Loucy (cell line): ENCODE measurements around the gene PARVB.

Experiments
- H2AFZ ChIP-seq: fragments of 200-600 bp; sonication (generic); 2 replicates; pipeline ENCODE4 v1.6.0; 2016; ENCODE audit warnings: antibody characterized with exemption, mild to moderate bottlenecking, low read length, moderate library complexity
- H3F3A ChIP-seq: fragments of 200-600 bp; 2 replicates; pipeline ENCODE4 v1.6.0; 2016; ENCODE audit warnings: antibody characterized with exemption, low read depth, mild to moderate bottlenecking
- H3K27me3 ChIP-seq: fragments of 200-600 bp; sonication (generic); 2 replicates; pipeline ENCODE4 v1.6.1; 2014; ENCODE audit warnings: low read length, mild to moderate bottlenecking; ENCODE audit not compliant: insufficient read depth, poor library complexity, severe bottlenecking
- H3K36me3 ChIP-seq: fragments of 200-600 bp; sonication (generic); 2 replicates; pipeline ENCODE4 v1.6.1; 2016; ENCODE audit warnings: low read length; ENCODE audit not compliant: insufficient read depth
- H3K4me1 ChIP-seq: fragments of 200-600 bp; sonication (generic); 2 replicates; pipeline ENCODE4 v1.5.1; 2014; ENCODE audit warnings: low read length, mild to moderate bottlenecking; ENCODE audit not compliant: insufficient read depth, poor library complexity, severe bottlenecking
- H3K4me2 ChIP-seq: fragments of 200-600 bp; sonication (generic); 2 replicates; pipeline ENCODE4 v1.6.0; 2014; ENCODE audit warnings: antibody characterized with exemption, low read length, low read depth, mild to moderate bottlenecking; ENCODE audit not compliant: poor library complexity, severe bottlenecking
- H3K4me3 ChIP-seq: fragments of 200-600 bp; sonication (generic); 2 replicates; pipeline ENCODE4 v1.5.1; 2014; ENCODE audit warnings: low read length, mild to moderate bottlenecking, mixed read lengths; ENCODE audit not compliant: poor library complexity, severe bottlenecking
- H3K79me2 ChIP-seq: fragments of 200-600 bp; sonication (generic); 2 replicates; pipeline ENCODE4 v1.6.1; 2014; ENCODE audit warnings: low read length; ENCODE audit not compliant: insufficient read depth
- H3K9ac ChIP-seq: fragments of 200-600 bp; sonication (generic); 2 replicates; pipeline ENCODE4 v1.6.0; 2014; ENCODE audit warnings: mild to moderate bottlenecking, low read depth, low read length, moderate library complexity; ENCODE audit not compliant: poor library complexity, severe bottlenecking
- H3K9me2 ChIP-seq: fragments of 200-600 bp; sonication (generic); replicated peaks from 2 replicates; pipeline ENCODE4 v1.6.1; 2016; ENCODE audit warnings: low read depth, low read length, mixed read lengths
- H3K9me3 ChIP-seq: fragments of 200-600 bp; sonication (generic); 2 replicates; pipeline ENCODE4 v1.6.1; 2014; ENCODE audit warnings: mild to moderate bottlenecking, antibody characterized with exemption, low read length, low read depth; ENCODE audit not compliant: insufficient read depth
- H4K20me1 ChIP-seq: fragments of 200-600 bp; sonication (generic); 2 replicates; pipeline ENCODE4 v1.6.0; 2014; ENCODE audit warnings: antibody characterized with exemption, low read length, mild to moderate bottlenecking; ENCODE audit not compliant: insufficient read depth, poor library complexity, severe bottlenecking
- EZH2phosphoT487 ChIP-seq: fragments of 200-600 bp; IDR thresholded peaks from 2 replicates; pipeline ENCODE4 v1.6.1; 2018; ENCODE audit warnings: antibody characterized with exemption, mild to moderate bottlenecking, moderate library complexity, borderline replicate concordance
- TF ChIP-seq, protein P1 (sequence below): fragments of 200-600 bp; sonication (generic); conservative IDR thresholded peaks from 2 replicates; pipeline ENCODE4 v1.5.1; 2014; ENCODE audit warnings: mild to moderate bottlenecking, antibody characterized with exemption, low read length

PARVB gene

GRCh38 chr22:44074337-44074984, 50.4 kb downstream of the PARVB start:
- no peaks in the 10 kb centered on the region for H3F3A ChIP-seq

DNA sequence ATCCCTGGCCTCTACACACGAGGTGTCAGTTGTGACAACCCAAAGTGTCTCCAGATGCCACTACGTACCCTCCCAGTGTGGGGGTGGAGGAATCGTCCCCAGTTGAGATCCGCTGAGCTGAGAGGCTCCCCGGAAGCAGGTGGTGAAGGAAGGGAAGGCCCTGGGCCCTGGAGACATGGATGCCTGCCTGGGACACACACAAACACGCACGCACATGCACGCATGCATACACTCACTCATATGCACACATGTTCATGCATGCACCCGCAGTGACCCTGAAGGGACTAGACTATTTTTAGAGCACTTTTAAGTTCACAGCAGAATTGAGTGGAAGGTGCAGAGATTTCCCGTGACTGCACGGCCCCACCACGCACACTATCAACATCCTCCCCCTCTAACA, 50.9 kb downstream of the PARVB start:
- Histone ChIP-seq H3K79me2 (no peaks in the 10 kb centered on the region), H3K9me2 (no peaks in the 10 kb centered on the region), H3K9me3 (no peaks in the 10 kb centered on the region), H3K9ac (no peak overlapping the region), H3K27me3 (no peaks in the 10 kb centered on the region), H3K4me2 (no peak overlapping the region), H3K36me3 (no peaks in the 10 kb centered on the region), H2AFZ (no peak overlapping the region), H3K4me1 (no peaks in the 10 kb centered on the region), H3K4me3 (no peak overlapping the region), H4K20me1 (no peaks in the 10 kb centered on the region), H3F3A (no peaks in the 10 kb centered on the region)
- TF ChIP-seq, protein P1, sequence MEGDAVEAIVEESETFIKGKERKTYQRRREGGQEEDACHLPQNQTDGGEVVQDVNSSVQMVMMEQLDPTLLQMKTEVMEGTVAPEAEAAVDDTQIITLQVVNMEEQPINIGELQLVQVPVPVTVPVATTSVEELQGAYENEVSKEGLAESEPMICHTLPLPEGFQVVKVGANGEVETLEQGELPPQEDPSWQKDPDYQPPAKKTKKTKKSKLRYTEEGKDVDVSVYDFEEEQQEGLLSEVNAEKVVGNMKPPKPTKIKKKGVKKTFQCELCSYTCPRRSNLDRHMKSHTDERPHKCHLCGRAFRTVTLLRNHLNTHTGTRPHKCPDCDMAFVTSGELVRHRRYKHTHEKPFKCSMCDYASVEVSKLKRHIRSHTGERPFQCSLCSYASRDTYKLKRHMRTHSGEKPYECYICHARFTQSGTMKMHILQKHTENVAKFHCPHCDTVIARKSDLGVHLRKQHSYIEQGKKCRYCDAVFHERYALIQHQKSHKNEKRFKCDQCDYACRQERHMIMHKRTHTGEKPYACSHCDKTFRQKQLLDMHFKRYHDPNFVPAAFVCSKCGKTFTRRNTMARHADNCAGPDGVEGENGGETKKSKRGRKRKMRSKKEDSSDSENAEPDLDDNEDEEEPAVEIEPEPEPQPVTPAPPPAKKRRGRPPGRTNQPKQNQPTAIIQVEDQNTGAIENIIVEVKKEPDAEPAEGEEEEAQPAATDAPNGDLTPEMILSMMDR, result no peak
- no peak for TF ChIP-seq EZH2phosphoT487

More at GRCh38 chr22:44074337-44074984, 50.4 kb downstream of the PARVB start:
- Histone ChIP-seq H3K4me1 (no peaks in the 10 kb centered on the region), H3K9me2 (no peaks in the 10 kb centered on the region), H3K79me2 (no peaks in the 10 kb centered on the region), H4K20me1 (no peaks in the 10 kb centered on the region), H3K27me3 (no peaks in the 10 kb centered on the region), H3K36me3 (no peaks in the 10 kb centered on the region), H2AFZ (no peak overlapping the region), H3K9ac (no peak overlapping the region), H3K4me3 (no peak overlapping the region), H3K9me3 (no peaks in the 10 kb centered on the region), H3K4me2 (no peak overlapping the region)
- no peak for TF ChIP-seq EZH2phosphoT487
- TF ChIP-seq, protein P1, result no peak

- Histone ChIP-seq H3K9ac (no peak overlapping the region), H2AFZ (no peak overlapping the region), H3K4me1 (no peaks in the 10 kb centered on the region), H3K79me2 (no peaks in the 10 kb centered on the region), H3K9me3 (no peaks in the 10 kb centered on the region), H3K9me2 (no peaks in the 10 kb centered on the region), H3K4me2 (no peak overlapping the region), H3K36me3 (no peaks in the 10 kb centered on the region), H4K20me1 (no peaks in the 10 kb centered on the region), H3F3A (no peaks in the 10 kb centered on the region), H3K4me3 (no peak overlapping the region), H3K27me3 (no peaks in the 10 kb centered on the region)
- TF ChIP-seq, protein P1, result no peak
- no peak for TF ChIP-seq EZH2phosphoT487
Observed at GRCh38 chr22:44075670-44076069, 51.6 kb downstream of the PARVB start.
